EH (cell line): Measurements from ENCODE around the gene ETFB.
A peak's percentile ranks its signal among the peaks of the same experiment; 100 is the strongest.
"Not testable (repeated sequence)": the region's sequence is repeated elsewhere in the genome, so short reads cannot be mapped to it uniquely, and the experiment has no call there.

ENCODE experiments used
- DNase-seq: peaks from one replicate; pipeline ENCODE4 v3.0.0-alpha.2; 2015; ENCODE audit warnings: low read depth

ETFB gene

GRCh38 chr19:51365965-51366388, at the start of gene ETFB:
ETFB (minus strand) TSS chr19:51366388; CDS start chr19:51366326, 62 bp downstream.
- DNase-seq = no peak

- no peak for DNase-seq
These were observed 49.0 kb upstream of the ETFB start for GRCh38 chr19:51415187-51415586.

- DNase-seq = no peak
These were observed 45.0 kb upstream of the ETFB start for GRCh38 chr19:51410950-51411748.

GRCh38 chr19:51407511-51408131, 41.4 kb upstream of the ETFB start:
- peak; percentile 34 for DNase-seq

- DNase-seq = no peak
These were observed 35.9 kb upstream of the ETFB start for GRCh38 chr19:51402117-51402516.

GRCh38 chr19:51399936-51400335, 33.7 kb upstream of the ETFB start:
- DNase-seq = not testable (repeated sequence)

GRCh38 chr19:51399231-51399630, 33.0 kb upstream of the ETFB start:
- no peak for DNase-seq

- DNase-seq = peak; percentile 42
These were observed 32.0 kb upstream of the ETFB start for GRCh38 chr19:51398096-51398704.

- DNase-seq = peak; percentile 19
These were observed 31.3 kb upstream of the ETFB start for GRCh38 chr19:51397453-51397852.

- no peak for DNase-seq
These were observed 30.0 kb upstream of the ETFB start for GRCh38 chr19:51396175-51396574.

GRCh38 chr19:51394050-51394836, 28.1 kb upstream of the ETFB start:
- peak; percentile 99 for DNase-seq

- no peak for DNase-seq
These were observed 26.5 kb upstream of the ETFB start for GRCh38 chr19:51392701-51393100.

- DNase-seq = no peak
These were observed 25.0 kb upstream of the ETFB start for GRCh38 chr19:51391073-51391611.

GRCh38 chr19:51389143-51389542, 23.0 kb upstream of the ETFB start:
- no peak for DNase-seq

- no peak for DNase-seq
These were observed 21.8 kb upstream of the ETFB start, which contains the start of gene LIM2 for GRCh38 chr19:51387924-51388389. LIM2 (minus strand) TSS chr19:51387974; CDS start chr19:51387443, 531 bp downstream.

- no peak for DNase-seq
These were observed 20.8 kb upstream of the ETFB start for GRCh38 chr19:51386882-51387520.

GRCh38 chr19:51382004-51382403, 15.8 kb upstream of the ETFB start:
- DNase-seq = no peak

- DNase-seq = no peak
These were observed 14.2 kb upstream of the ETFB start for GRCh38 chr19:51380379-51380778.

GRCh38 chr19:51377422-51377821, 11.2 kb upstream of the ETFB start:
- no peak for DNase-seq

GRCh38 chr19:51375504-51376221, 9.5 kb upstream of the ETFB start:
- no peak for DNase-seq
